Measurements from ENCODE around the gene LBR.

LBR gene

GRCh38 chr1:225355863-225356262 is 72.0 kb downstream of the LBR start:
- no peaks in the 10 kb centered on the region for H3K9me3 ChIP-seq
- peaks cover 5 to 18% of the 10 kb centered on the region in 2 experiments for H3K4me1 ChIP-seq (ENCODE audit: control insufficient read depth in 1 of 2, insufficient read depth in 1 of 2, low read depth in 1 of 2, low read length in 1 of 2)
- no peak overlapping the region for H3K27ac ChIP-seq
- no peak for TF ChIP-seq CTCF (IDR thresholded peaks at IDR 0.05)
- H3K4me3 ChIP-seq (ENCODE audit: low read depth in 1 of 2, low read length in 1 of 2), result no peak overlapping the region
- H3K36me3 ChIP-seq, result no peaks in the 10 kb centered on the region
- H3K27me3 ChIP-seq, result no peaks in the 10 kb centered on the region

GRCh38 chr1:225354906-225355305 is 72.9 kb downstream of the LBR start:
- Histone ChIP-seq H3K36me3 (no peaks in the 10 kb centered on the region), H3K4me3 (ENCODE audit: low read depth in 1 of 2, low read length in 1 of 2) (no peak overlapping the region), H3K9me3 (no peaks in the 10 kb centered on the region), H3K4me1 (ENCODE audit: control insufficient read depth in 1 of 2, insufficient read depth in 1 of 2, low read depth in 1 of 2, low read length in 1 of 2) (peaks cover 5 to 18% of the 10 kb centered on the region in 2 experiments), H3K27ac (no peak overlapping the region), H3K27me3 (no peaks in the 10 kb centered on the region)
- TF ChIP-seq CTCF (IDR thresholded peaks at IDR 0.05), result no peak
